Transverse colon (tissue), 4 donors: Measurements from ENCODE around the gene PLD5.

ENCODE experiments used
- EP300 ChIP-seq: sonication (generic); formaldehyde crosslinking; IDR thresholded peaks from one replicate; pipeline ENCODE4 v1.6.1; 2017; ENCODE audit warnings: antibody characterized with exemption, low read depth
- POLR2A ChIP-seq: fragments of 450-650 bp; IDR thresholded peaks from one replicate; pipeline ENCODE4 v1.6.1; 2016; ENCODE audit warnings: antibody characterized with exemption, mild to moderate bottlenecking, moderate library complexity
- POLR2AphosphoS5 ChIP-seq, 3 donors: sonication (generic); formaldehyde crosslinking; IDR thresholded peaks; one replicate each; pipeline ENCODE4 v1.6.1; 2016; ENCODE audit warnings: antibody characterized with exemption in 3 of 3
- TF ChIP-seq, protein P1 (sequence below), 5 experiments: fragments of 200-600 bp in 3 of 5; fragments of 450-650 bp in 2 of 5; sonication (generic) in 3 of 5; IDR thresholded peaks; 1 replicate in 2 of 5; 2 replicates in 3 of 5; pipeline ENCODE4 v1.5.1; 2016 to 2017; ENCODE audit warnings: antibody characterized with exemption in 5 of 5, inconsistent platforms in 3 of 5, mild to moderate bottlenecking in 2 of 5, moderate library complexity in 1 of 5

DNA sequence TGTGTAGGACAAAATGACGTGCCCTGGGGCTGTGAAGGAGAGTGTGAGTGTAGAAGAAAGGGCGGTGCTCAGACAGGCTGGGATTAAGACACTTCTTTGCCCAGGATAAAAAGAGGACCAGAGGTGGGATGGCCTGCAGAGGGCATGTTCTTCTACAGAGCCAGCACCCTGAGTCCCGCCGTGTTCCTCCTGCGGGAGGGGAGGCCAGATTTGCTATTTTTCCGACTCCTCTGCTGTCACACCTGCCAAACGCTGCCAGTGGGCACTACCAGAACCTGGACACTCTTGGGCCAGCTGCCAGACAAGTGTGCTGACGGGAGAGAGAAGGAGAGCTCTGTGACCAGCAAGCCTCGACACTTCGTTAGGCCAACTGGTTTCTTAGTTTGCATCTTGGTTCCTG, 206.4 kb downstream of the PLD5 start:
- TF ChIP-seq EP300 (no peak), POLR2AphosphoS5 (IDR thresholded peaks at IDR 0.05) (no peak), POLR2A (no peak)
- TF ChIP-seq, protein P1, sequence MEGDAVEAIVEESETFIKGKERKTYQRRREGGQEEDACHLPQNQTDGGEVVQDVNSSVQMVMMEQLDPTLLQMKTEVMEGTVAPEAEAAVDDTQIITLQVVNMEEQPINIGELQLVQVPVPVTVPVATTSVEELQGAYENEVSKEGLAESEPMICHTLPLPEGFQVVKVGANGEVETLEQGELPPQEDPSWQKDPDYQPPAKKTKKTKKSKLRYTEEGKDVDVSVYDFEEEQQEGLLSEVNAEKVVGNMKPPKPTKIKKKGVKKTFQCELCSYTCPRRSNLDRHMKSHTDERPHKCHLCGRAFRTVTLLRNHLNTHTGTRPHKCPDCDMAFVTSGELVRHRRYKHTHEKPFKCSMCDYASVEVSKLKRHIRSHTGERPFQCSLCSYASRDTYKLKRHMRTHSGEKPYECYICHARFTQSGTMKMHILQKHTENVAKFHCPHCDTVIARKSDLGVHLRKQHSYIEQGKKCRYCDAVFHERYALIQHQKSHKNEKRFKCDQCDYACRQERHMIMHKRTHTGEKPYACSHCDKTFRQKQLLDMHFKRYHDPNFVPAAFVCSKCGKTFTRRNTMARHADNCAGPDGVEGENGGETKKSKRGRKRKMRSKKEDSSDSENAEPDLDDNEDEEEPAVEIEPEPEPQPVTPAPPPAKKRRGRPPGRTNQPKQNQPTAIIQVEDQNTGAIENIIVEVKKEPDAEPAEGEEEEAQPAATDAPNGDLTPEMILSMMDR (IDR thresholded peaks at IDR 0.05), result no peak
